ENCODE measurements around the gene MOV10.

The MOV10 gene

GRCh38 chr1:112743174-112744008, 68.9 kb downstream of the MOV10 start:
- DNase-seq, result no peak

DNA sequence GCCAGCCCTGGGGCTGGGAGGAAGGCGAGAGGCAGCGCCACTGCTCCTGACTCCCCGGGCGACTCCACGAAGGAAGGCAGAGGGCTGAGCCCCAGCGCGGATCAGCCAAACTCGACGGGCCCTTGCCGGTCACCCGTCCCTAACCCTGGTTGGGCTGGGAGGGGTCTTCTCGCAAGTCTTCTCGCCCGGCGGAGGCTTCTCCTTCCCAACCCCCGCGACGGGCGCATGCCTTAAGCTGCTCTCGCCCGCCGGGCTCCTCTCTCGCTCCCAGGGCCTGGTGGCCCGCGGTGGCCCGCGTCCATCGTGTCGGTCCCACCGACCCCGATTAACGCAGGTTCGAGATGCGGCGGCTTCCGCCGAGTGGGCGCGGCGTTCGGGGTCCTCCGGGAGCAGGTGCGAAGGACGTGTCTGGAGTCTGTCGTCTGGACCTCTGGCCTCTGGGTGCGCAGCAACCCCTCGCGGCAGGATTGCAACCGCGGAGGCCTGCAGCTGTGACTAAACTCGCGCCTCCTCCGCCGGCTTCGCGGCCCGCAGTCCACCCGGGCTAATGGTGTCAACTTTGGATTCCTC, 69.6 kb downstream of the MOV10 start:
- DNase-seq, result no peak

DNA sequence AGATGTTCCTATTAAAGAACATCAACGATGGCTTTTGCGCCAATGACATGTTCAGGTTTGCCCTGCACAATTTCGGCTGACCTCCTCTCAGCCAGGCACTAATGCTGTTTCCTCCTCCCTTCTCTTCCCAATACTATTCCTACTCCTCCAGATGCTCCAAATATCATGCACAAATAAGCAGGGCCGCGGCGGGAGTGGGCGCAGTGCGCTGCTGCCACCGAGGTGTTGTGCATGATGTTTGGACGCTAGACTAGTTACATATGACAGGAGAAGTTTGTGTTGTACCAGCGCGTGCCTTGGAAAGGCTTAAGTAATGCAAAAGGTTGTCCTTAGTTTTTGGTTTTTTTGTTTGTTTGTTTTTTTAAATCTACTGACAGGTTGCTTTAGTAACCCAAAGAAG, 73.9 kb downstream of the MOV10 start:
- DNase-seq, result no peak

All from activated CD4-positive, alpha-beta T cell treated with anti-CD3 and anti-CD28 coated beads, Interleukin-2, amount 50 U/mL, for 1 hour (primary cell).